PC-3 (cell line): ENCODE measurements around the gene AGFG1. TPM values are rescaled to one million over a fixed set of nuclear protein-coding genes. Genes with fewer than 3 reads are reported as not detected.

ENCODE experiments used
- ATAC-seq: fragments of 200-7000 bp; cut with Tn5 transposase; 2 replicates; pipeline ENCODE4 v1.9.1; 2020; ENCODE audit warnings: mild to moderate bottlenecking, moderate library complexity
- BruUV-seq: library from RNA; stranded (reverse); fragments of 400-500 nt; replicated peaks from 2 replicates; lab custom pipeline; 2021; lab: Mats Ljungman, UMichigan
- CTCF ChIA-PET: fragments of 300-600 bp; sonication (Branson Sonifier 250); formaldehyde crosslinking; loops from one replicate; lab custom pipeline; 2022; ENCODE audit warnings: antibody characterized with exemption; lab: Charles Lee
- POLR2A ChIA-PET: fragments of 300-600 bp; sonication (Branson Sonifier 250); formaldehyde crosslinking; loops from one replicate; lab custom pipeline; 2022; ENCODE audit warnings: antibody characterized with exemption; ENCODE audit not compliant: unreplicated experiment; lab: Charles Lee
- DNase-seq: peaks from one replicate; pipeline ENCODE4 v3.0.0-alpha.2; 2015
- H2AFZ ChIP-seq: fragments of 300-600 bp; sonication (generic); 2 replicates; pipeline ENCODE4 v1.6.0; 2016; ENCODE audit warnings: antibody characterized with exemption, low read length
- H3F3A ChIP-seq: fragments of 300-600 bp; sonication (generic); one replicate; pipeline ENCODE4 v1.6.0; 2017; ENCODE audit warnings: antibody characterized with exemption, low read length, control low read depth, mild to moderate bottlenecking; ENCODE audit not compliant: unreplicated experiment
- H3K27ac ChIP-seq: fragments of 300-600 bp; sonication (generic); 2 replicates; pipeline ENCODE4 v1.5.1; 2016; ENCODE audit warnings: mild to moderate bottlenecking, low read length
- H3K27me3 ChIP-seq: fragments of 300-600 bp; sonication (generic); 2 replicates; pipeline ENCODE4 v1.6.1; 2016; ENCODE audit warnings: low read length, mixed read lengths
- H3K36me3 ChIP-seq: fragments of 300-600 bp; sonication (generic); 2 replicates; pipeline ENCODE4 v1.6.1; 2016; ENCODE audit warnings: low read depth, mixed run types, low read length, mixed read lengths
- H3K4me1 ChIP-seq: fragments of 300-600 bp; sonication (generic); 2 replicates; pipeline ENCODE4 v1.5.1; 2016; ENCODE audit warnings: low read length; ENCODE audit not compliant: insufficient read depth
- H3K4me2 ChIP-seq: fragments of 300-600 bp; sonication (generic); 2 replicates; pipeline ENCODE4 v1.6.0; 2016; ENCODE audit warnings: low read length
- H3K4me3 ChIP-seq: fragments of 300-600 bp; sonication (generic); 2 replicates; pipeline ENCODE4 v1.5.1; 2016; ENCODE audit warnings: mild to moderate bottlenecking, low read length, mixed read lengths
- H3K79me2 ChIP-seq: fragments of 300-600 bp; sonication (generic); 2 replicates; pipeline ENCODE4 v1.6.1; 2017; ENCODE audit warnings: low read length, mixed read lengths
- H3K9ac ChIP-seq: fragments of 300-600 bp; sonication (generic); 2 replicates; pipeline ENCODE4 v1.6.0; 2016; ENCODE audit warnings: mild to moderate bottlenecking, low read length
- H3K9me2 ChIP-seq: fragments of 300-600 bp; sonication (generic); replicated peaks from 2 replicates; pipeline ENCODE4 v1.6.1; 2016; ENCODE audit warnings: mixed run types, low read length, mixed read lengths
- H3K9me3 ChIP-seq: fragments of 300-600 bp; sonication (generic); 2 replicates; pipeline ENCODE4 v1.6.1; 2016; ENCODE audit warnings: low read length, mixed read lengths
- H4K20me1 ChIP-seq: fragments of 300-600 bp; sonication (generic); 2 replicates; pipeline ENCODE4 v1.6.1; 2016; ENCODE audit warnings: low read length, mixed read lengths
- EZH2 ChIP-seq: fragments of 300-600 bp; sonication (generic); IDR thresholded peaks from one replicate; pipeline ENCODE4 v1.6.1; 2017; ENCODE audit warnings: antibody characterized with exemption, mild to moderate bottlenecking, low read length; ENCODE audit not compliant: unreplicated experiment
- EZH2phosphoT487 ChIP-seq: fragments of 300-600 bp; sonication (generic); IDR thresholded peaks from 2 replicates; pipeline ENCODE4 v1.6.1; 2018; ENCODE audit warnings: mild to moderate bottlenecking, antibody characterized with exemption, low read length, borderline replicate concordance
- intact Hi-C: fragments of 100-400 bp; cut with micrococcal nuclease; formaldehyde crosslinking; loops from 2 replicates; pipeline ENCODE4 v1.9.0; 2023
- total RNA-seq: library from RNA; depleted of rRNA; stranded (reverse); fragments of >200 nt; gene quantifications from 2 replicates; pipeline ENCODE4 v1.2.3, GENCODE V29; 2014
- TF ChIP-seq, protein P1 (sequence below): fragments of 300-600 bp; sonication (generic); conservative IDR thresholded peaks from 2 replicates; pipeline ENCODE4 v1.5.1; 2017; ENCODE audit warnings: antibody characterized with exemption, low read depth, mild to moderate bottlenecking, low read length

AGFG1 gene
- total RNA-seq, 1 experiment from 2014 or later, result 56.3 TPM

DNA sequence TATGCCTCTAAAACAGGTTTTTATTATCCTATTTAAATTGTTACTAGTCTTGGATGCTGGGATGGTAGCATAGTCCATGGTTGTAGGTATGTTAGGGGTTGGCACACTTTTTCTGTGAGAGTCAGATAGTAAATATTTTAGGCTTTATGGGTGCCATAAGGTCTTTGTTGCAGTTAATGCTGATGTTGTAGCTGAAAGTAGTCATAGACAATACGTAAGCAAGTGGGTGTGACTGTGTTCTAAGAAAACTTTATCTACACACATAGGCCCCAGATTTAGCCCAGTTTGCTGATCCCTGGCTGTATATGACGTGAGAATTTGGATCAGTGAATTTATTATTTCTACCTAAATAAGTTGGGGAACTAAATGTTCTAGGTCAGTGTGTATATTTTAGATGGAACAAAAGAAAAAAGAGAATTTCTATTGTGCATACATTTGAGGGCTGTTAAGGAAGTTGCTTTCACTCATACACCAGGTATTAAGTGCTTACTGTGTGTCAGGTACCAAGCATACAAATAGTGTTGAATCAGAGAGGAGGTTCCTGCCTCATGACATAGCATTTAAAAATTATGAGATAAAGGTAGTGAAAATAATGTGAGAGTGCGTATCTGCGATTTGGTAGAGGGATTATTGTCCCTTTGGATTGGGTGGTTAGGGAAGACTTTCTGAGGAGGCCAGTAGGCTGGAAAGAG, 39.4 kb downstream of the AGFG1 start:
- no TSS peak for BruUV-seq
- H3K4me3 ChIP-seq, result no peak overlapping the region
- no peak for ATAC-seq
- H4K20me1 ChIP-seq, result peaks cover 57% of the 10 kb centered on the region
- peaks cover 100% of the 10 kb centered on the region for H3K79me2 ChIP-seq
- TF ChIP-seq, protein P1, sequence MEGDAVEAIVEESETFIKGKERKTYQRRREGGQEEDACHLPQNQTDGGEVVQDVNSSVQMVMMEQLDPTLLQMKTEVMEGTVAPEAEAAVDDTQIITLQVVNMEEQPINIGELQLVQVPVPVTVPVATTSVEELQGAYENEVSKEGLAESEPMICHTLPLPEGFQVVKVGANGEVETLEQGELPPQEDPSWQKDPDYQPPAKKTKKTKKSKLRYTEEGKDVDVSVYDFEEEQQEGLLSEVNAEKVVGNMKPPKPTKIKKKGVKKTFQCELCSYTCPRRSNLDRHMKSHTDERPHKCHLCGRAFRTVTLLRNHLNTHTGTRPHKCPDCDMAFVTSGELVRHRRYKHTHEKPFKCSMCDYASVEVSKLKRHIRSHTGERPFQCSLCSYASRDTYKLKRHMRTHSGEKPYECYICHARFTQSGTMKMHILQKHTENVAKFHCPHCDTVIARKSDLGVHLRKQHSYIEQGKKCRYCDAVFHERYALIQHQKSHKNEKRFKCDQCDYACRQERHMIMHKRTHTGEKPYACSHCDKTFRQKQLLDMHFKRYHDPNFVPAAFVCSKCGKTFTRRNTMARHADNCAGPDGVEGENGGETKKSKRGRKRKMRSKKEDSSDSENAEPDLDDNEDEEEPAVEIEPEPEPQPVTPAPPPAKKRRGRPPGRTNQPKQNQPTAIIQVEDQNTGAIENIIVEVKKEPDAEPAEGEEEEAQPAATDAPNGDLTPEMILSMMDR, result no peak
- TF ChIP-seq EZH2phosphoT487 (no peak), EZH2 (no peak)
- peaks cover 30% of the 10 kb centered on the region for H3K4me1 ChIP-seq
- H3F3A ChIP-seq, result no peaks in the 10 kb centered on the region
- H3K4me2 ChIP-seq, result no peak overlapping the region
- no peak overlapping the region for H2AFZ ChIP-seq
- no peaks in the 10 kb centered on the region for H3K27me3 ChIP-seq
- ChIA-PET POLR2A (no interaction called here), CTCF (no interaction called here)
- no peaks in the 10 kb centered on the region for H3K9me2 ChIP-seq
- no peak overlapping the region for H3K27ac ChIP-seq
- no peaks in the 10 kb centered on the region for H3K36me3 ChIP-seq
- no peak for DNase-seq
- no peak overlapping the region for H3K9ac ChIP-seq
- H3K9me3 ChIP-seq, result no peaks in the 10 kb centered on the region
- intact Hi-C loops, result no loop called here

DNA sequence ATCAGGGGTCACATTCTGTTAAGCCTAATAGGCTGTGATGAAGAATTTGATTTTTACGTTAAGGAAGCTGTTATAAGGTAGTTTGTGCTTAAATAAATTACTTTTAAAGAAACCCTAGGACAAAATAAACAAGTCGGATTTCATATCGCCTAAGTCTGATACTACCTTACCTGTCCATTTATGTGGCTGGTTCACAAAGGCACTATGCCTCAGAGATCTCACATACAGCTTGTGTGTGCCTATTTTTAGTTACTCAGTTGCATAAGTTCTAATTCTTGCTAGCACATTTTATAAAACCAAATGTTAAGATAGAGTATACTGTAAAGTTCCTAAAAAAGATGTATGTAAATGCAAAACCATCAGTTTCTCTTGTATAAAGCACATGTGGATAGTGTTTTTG, 40.0 kb downstream of the AGFG1 start:
- H3K9me3 ChIP-seq, result no peaks in the 10 kb centered on the region
- H3K27me3 ChIP-seq, result no peaks in the 10 kb centered on the region
- H3K9me2 ChIP-seq, result no peaks in the 10 kb centered on the region
- no peaks in the 10 kb centered on the region for H3F3A ChIP-seq
- H2AFZ ChIP-seq, result no peak overlapping the region
- POLR2A ChIA-PET, result no interaction called here
- intact Hi-C loops, result no loop called here
- H3K27ac ChIP-seq, result no peak overlapping the region
- no peak overlapping the region for H3K4me3 ChIP-seq
- no peaks in the 10 kb centered on the region for H3K36me3 ChIP-seq
- DNase-seq, result no peak
- H3K4me1 ChIP-seq, result peaks cover 30% of the 10 kb centered on the region
- BruUV-seq, result no TSS peak
- peaks cover 58% of the 10 kb centered on the region for H4K20me1 ChIP-seq
- H3K79me2 ChIP-seq, result peaks cover 100% of the 10 kb centered on the region
- CTCF ChIA-PET, result no interaction called here
- no peak overlapping the region for H3K9ac ChIP-seq
- TF ChIP-seq, protein P1, result no peak
- no peak for TF ChIP-seq EZH2
- TF ChIP-seq EZH2phosphoT487, result no peak
- no peak for ATAC-seq
- no peak overlapping the region for H3K4me2 ChIP-seq

DNA sequence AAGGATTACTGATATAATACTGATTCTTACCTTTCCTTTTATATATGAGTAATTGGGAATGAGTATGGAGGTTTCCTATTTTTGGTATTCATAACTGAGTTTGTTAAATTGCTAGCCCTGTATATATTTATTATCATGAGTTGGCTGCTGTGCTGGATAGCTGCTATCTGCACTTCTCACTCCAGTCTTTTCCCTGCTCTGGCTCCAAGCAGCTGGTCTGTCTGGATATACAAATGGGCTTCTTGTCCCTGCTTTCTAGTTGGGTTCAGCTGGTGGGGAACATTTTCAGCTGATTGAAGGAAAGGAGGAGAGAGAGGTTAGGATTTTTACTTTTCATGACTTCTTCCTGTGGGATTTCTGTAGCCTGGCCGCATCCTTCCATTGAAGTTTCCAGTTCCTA, 41.2 kb downstream of the AGFG1 start:
- TF ChIP-seq, protein P1, result no peak
- TF ChIP-seq EZH2, result no peak
- no peak for TF ChIP-seq EZH2phosphoT487
- intact Hi-C loops, result no loop called here
- no peaks in the 10 kb centered on the region for H3K27me3 ChIP-seq
- peaks cover 100% of the 10 kb centered on the region for H3K79me2 ChIP-seq
- no peak for DNase-seq
- H4K20me1 ChIP-seq, result peaks cover 60% of the 10 kb centered on the region
- ChIA-PET POLR2A (no interaction called here), CTCF (interaction anchor here (0.7 kb wide), 1 partner anchor 33 kb away, joined by 3 read pairs; no protein-coding TSS in a partner anchor)
- H3K9ac ChIP-seq, result no peak overlapping the region
- H2AFZ ChIP-seq, result no peak overlapping the region
- no TSS peak for BruUV-seq
- H3K9me2 ChIP-seq, result no peaks in the 10 kb centered on the region
- no peak overlapping the region for H3K27ac ChIP-seq
- H3K36me3 ChIP-seq, result no peaks in the 10 kb centered on the region
- H3K4me1 ChIP-seq, result peaks cover 36% of the 10 kb centered on the region
- no peak overlapping the region for H3K4me3 ChIP-seq
- H3K4me2 ChIP-seq, result no peak overlapping the region
- no peaks in the 10 kb centered on the region for H3F3A ChIP-seq
- H3K9me3 ChIP-seq, result no peaks in the 10 kb centered on the region
- no peak for ATAC-seq
